Sigmoid colon (tissue), 7 donors: Measurements from ENCODE around the gene IGF2. TPM values are rescaled to one million over a fixed set of nuclear protein-coding genes. Genes with fewer than 3 reads are reported as not detected.

Source experiments
- DNase-seq: peaks from one replicate; pipeline ENCODE4 v3.0.0-alpha.2; 2019
- H3K27ac ChIP-seq, 4 donors: fragments of 200-600 bp; sonication (generic); one replicate each; pipeline ENCODE4 v1.5.1; 2016 to 2019; ENCODE audit warnings: mild to moderate bottlenecking in 1 of 4
- H3K27me3 ChIP-seq, 3 donors: fragments of 200-600 bp; sonication (generic); one replicate each; pipeline ENCODE4 v1.5.1; 2019; ENCODE audit warnings: mild to moderate bottlenecking in 1 of 3
- H3K36me3 ChIP-seq, 4 donors: fragments of 200-600 bp; sonication (generic); one replicate each; pipeline ENCODE4 v1.5.1; 2016 to 2019
- H3K4me1 ChIP-seq, 4 donors: fragments of 200-600 bp; sonication (generic); one replicate each; pipeline ENCODE4 v1.5.1; 2017 to 2019
- H3K4me3 ChIP-seq, 4 donors: fragments of 200-600 bp; sonication (generic); one replicate each; pipeline ENCODE4 v1.5.1; 2017 to 2019; ENCODE audit warnings: mild to moderate bottlenecking in 2 of 4, moderate library complexity in 1 of 4
- H3K9me3 ChIP-seq, 4 donors: fragments of 200-600 bp in 3 of 4; sonication (generic) in 3 of 4; one replicate each; pipeline versions ENCODE4 v1.5.1 to v1.6.1; 2013 to 2019
- EP300 ChIP-seq, 4 donors: sonication (generic); formaldehyde crosslinking; IDR thresholded peaks; one replicate each; pipeline ENCODE4 v1.6.1; 2017; ENCODE audit warnings: antibody characterized with exemption in 4 of 4
- POLR2A ChIP-seq, 2 donors: fragments of 450-650 bp; IDR thresholded peaks; one replicate each; pipeline ENCODE4 v1.6.1; 2016; ENCODE audit warnings: antibody characterized with exemption in 2 of 2, mild to moderate bottlenecking in 2 of 2, moderate library complexity in 2 of 2
- POLR2AphosphoS5 ChIP-seq, 4 donors: sonication (generic); formaldehyde crosslinking; IDR thresholded peaks; one replicate each; pipeline ENCODE4 v1.6.1; 2017; ENCODE audit warnings: antibody characterized with exemption in 4 of 4
- WGBS, 2 donors: extraction: QIAGEN DNeasy Blood & Tissue Kit; methylation state at CpG; one replicate each; pipeline ENCODE4 v1.1.7; 2013; 5-methylcytosine and 5-hydroxymethylcytosine counted together
- intact Hi-C: fragments of 100-400 bp; cut with DNase I; formaldehyde crosslinking; loops from one replicate; pipeline ENCODE4 v1.15.1; 2023
- polyA plus RNA-seq, 3 donors: library from polyadenylated mRNA; stranded (reverse); fragments of 200-250 nt; gene quantifications; one replicate each; pipeline ENCODE4 v1.2.3, GENCODE V29; 2013
- total RNA-seq, 4 donors: library from RNA; depleted of rRNA; stranded (reverse); fragments of >200 nt; gene quantifications; one replicate each; pipeline ENCODE4 v1.1.0, GENCODE V29; 2016
- TF ChIP-seq, protein P1 (sequence below), 4 experiments: fragments of 450-650 bp in 3 of 4; fragments of 200-600 bp in 1 of 4; IDR thresholded peaks; one replicate each; pipeline ENCODE4 v1.5.1; 2016 to 2019; ENCODE audit warnings: antibody characterized with exemption in 4 of 4, mild to moderate bottlenecking in 3 of 4, moderate library complexity in 2 of 4
- donor health status: healthy with polysubstance abuse.
- donor health status: Bipolar disorder and iron deficiency.
- donor health status: healthy.

Gene IGF2
- total and polyA plus RNA-seq, 7 donors = 1.6 to 63.1 (median 13.9) TPM

DNA sequence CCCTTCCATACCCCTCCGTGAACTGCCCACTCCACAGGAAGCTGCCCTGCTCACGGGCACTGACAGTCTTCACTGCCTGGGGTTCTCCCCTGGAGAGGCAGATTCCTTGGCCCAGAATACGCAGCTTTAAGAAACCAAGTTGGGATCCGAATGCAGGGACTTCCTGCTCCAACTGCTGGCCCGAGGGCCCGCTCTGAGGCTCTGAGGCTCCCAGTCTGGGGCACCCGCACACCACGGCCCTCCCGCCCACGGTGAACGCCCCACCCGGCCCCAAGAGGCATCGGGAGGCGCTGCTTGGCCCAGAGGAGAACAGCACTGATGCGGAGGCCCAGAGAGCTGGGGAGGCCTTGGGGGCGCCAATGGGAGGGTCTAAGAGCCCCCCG is 42.3 kb downstream of the IGF2 start:
- H3K4me3 ChIP-seq = no peak overlapping the region
- no peak for TF ChIP-seq EP300 (IDR thresholded peaks at IDR 0.05)
- TF ChIP-seq POLR2AphosphoS5 (IDR thresholded peaks at IDR 0.05) = no peak
- no peak for TF ChIP-seq POLR2A (IDR thresholded peaks at IDR 0.05)
- TF ChIP-seq, protein P1, sequence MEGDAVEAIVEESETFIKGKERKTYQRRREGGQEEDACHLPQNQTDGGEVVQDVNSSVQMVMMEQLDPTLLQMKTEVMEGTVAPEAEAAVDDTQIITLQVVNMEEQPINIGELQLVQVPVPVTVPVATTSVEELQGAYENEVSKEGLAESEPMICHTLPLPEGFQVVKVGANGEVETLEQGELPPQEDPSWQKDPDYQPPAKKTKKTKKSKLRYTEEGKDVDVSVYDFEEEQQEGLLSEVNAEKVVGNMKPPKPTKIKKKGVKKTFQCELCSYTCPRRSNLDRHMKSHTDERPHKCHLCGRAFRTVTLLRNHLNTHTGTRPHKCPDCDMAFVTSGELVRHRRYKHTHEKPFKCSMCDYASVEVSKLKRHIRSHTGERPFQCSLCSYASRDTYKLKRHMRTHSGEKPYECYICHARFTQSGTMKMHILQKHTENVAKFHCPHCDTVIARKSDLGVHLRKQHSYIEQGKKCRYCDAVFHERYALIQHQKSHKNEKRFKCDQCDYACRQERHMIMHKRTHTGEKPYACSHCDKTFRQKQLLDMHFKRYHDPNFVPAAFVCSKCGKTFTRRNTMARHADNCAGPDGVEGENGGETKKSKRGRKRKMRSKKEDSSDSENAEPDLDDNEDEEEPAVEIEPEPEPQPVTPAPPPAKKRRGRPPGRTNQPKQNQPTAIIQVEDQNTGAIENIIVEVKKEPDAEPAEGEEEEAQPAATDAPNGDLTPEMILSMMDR (IDR thresholded peaks at IDR 0.05) = no peak
- no peaks in the 10 kb centered on the region for H3K36me3 ChIP-seq
- 45 to 70% methylated on average over 17 of the region's 17 CpGs for WGBS, 2 donors
- peak; percentile 63 for DNase-seq
- intact Hi-C loops = no loop called here
- H3K27ac ChIP-seq = peak overlapping the region; percentile 39 to 76 (median 50)
- H3K4me1 ChIP-seq = peaks cover 0 to 26% (median 13%) of the 10 kb centered on the region in 4 donors
- no peaks in the 10 kb centered on the region for H3K9me3 ChIP-seq
- H3K27me3 ChIP-seq = no peaks in the 10 kb centered on the region

DNA sequence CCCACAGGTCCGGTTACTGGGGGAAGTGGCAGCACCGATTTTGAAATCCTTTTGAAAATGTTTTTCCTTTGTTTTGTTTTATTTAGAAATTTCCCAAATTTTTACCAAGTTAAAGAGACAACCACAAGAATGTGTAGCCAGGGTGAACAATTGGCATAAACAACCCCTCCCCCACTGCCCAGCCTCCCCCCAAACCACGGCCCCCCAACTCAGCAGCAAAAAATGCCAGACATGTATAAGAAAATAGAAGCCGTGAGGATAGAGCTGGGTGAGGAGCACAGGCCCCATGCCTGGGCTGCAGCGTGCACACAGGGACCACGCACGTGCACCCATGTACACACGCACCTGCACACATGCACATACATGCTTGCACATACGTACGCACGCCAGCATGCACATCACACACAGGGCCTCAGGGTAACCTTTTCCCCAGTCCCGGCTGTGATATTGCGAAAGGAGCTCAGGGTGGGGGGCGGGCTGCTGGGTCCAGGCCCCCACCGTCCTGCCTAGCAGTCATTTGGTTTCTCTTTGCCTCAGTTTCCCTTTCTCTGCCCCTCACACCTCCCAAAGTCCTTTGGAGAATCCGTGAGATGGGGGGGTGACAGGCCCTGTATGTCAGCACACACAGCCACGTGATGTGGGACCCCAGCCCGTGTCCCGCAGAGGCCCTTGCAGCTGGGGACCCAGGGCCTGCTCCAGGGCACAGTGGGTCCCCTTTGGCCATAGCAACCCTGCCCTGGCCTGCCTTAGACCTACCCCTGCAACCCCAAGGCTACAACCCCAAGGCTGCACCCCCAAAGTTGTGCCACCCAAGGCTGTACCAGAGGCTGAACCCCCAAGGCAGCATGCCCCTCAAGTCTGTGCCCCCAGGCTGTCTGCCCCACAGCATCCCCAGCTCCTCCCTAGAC is 42.9 kb downstream of the IGF2 start:
- peak; percentile 53 for DNase-seq
- Histone ChIP-seq H3K4me3 (no peak overlapping the region), H3K36me3 (no peaks in the 10 kb centered on the region), H3K27me3 (no peaks in the 10 kb centered on the region), H3K9me3 (no peaks in the 10 kb centered on the region), H3K4me1 (peaks cover 0 to 26% (median 13%) of the 10 kb centered on the region in 4 donors), H3K27ac (peak overlapping the region in 3 of 4 donors; percentile 49 to 76 (median 51))
- intact Hi-C loops = no loop called here
- WGBS, 2 donors = 92 to 94% methylated on average over 19 of the region's 19 CpGs
- TF ChIP-seq, protein P1 (IDR thresholded peaks at IDR 0.05) = no peak
- TF ChIP-seq POLR2AphosphoS5 (IDR thresholded peaks at IDR 0.05) = no peak
- no peak for TF ChIP-seq POLR2A (IDR thresholded peaks at IDR 0.05)
- no peak for TF ChIP-seq EP300 (IDR thresholded peaks at IDR 0.05)

DNA sequence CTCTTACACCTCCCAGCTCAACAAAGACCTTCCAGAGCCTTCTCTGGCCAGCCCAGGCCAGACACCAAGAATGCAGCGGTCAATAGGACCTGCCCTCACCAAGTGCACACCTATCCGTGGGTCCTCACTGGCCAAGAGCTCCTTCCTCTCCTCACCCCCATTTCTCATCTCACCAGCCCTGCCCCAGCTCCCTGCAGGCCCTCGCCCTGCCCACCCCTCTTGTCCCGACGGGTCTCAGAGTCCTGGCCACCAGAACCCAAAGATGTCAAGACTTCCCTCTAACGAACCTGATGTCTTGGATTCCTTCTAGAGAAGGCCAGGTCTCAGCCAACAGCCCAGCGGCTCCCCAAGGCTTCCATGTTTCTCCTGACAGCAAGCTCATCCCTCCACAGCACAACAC is 43.6 kb downstream of the IGF2 start:
- Histone ChIP-seq H3K27ac (no peak overlapping the region), H3K4me3 (no peak overlapping the region), H3K27me3 (no peaks in the 10 kb centered on the region), H3K4me1 (peaks cover 0 to 26% (median 13%) of the 10 kb centered on the region in 4 donors), H3K36me3 (no peaks in the 10 kb centered on the region), H3K9me3 (no peaks in the 10 kb centered on the region)
- intact Hi-C loops = no loop called here
- peak; percentile 15 for DNase-seq
- TF ChIP-seq POLR2AphosphoS5 (IDR thresholded peaks at IDR 0.05) = no peak
- TF ChIP-seq POLR2A (IDR thresholded peaks at IDR 0.05) = no peak
- TF ChIP-seq EP300 (IDR thresholded peaks at IDR 0.05) = no peak
- TF ChIP-seq, protein P1 (IDR thresholded peaks at IDR 0.05) = no peak
- WGBS, 2 donors = 93 to 94% methylated on average over 7 of the region's 7 CpGs

DNA sequence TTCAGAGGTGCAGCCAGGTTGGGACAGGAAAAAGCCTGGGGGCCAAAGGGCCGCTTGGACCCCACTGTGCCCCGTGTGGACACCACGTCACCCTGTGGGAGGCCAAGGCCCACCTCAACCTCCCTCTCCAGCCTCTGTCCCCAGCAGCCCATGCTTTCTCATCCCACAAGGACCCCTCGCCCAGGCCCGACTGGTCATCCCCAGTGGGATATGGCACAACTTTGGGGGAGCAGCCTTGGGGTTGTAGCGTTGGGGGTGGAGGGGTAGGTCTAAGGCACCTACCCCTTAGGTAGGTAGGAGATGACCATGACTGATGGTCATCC is 44.0 kb downstream of the IGF2 start:
- Histone ChIP-seq H3K4me1 (peaks cover 0 to 26% (median 13%) of the 10 kb centered on the region in 4 donors), H3K36me3 (no peaks in the 10 kb centered on the region), H3K27ac (no peak overlapping the region), H3K4me3 (no peak overlapping the region), H3K9me3 (no peaks in the 10 kb centered on the region), H3K27me3 (no peaks in the 10 kb centered on the region)
- peak; percentile 44 for DNase-seq
- no peak for TF ChIP-seq POLR2AphosphoS5 (IDR thresholded peaks at IDR 0.05)
- WGBS, 2 donors = 95 to 97% methylated on average over 6 of the region's 6 CpGs
- intact Hi-C loops = no loop called here

DNA sequence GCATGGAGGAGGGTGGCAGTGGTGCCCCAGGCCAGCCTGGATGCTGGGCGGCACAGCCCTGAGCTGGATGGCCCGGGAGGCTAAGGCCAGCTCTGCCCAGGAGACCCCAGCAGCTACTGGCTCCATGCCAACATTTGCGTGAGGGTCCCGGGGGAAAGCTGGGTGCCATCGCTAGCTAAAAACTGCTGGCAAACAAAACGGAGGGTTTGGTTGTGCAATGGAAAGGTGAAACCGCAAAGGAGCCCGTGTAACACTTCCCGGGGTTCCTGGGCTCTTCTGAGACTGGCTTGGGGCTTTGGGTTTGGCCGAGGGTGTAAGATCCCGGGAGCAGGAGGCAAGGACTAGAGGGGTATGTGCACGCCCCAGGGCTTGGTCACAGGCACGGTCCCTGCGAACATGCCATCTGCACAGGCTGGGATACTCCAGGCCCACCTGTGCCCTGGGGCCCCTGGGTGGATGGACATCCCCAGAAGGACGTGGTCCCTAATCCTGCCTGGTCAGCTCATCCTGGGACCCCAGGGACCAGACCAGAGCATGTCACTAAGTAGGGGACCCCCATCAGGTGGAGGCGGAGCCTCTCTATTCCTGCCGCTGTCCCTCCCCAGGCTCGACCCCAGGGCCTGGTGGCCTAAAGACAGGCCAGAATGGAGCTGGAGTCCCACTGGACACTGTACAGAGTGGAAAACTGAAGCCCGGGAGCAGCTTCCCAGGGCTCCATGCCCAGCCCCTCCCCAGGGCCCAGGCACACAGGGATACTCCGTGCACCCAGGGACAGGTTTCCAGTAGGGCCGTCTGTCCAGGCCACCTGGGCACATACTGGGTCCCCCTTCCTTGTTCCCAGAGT is 44.6 kb downstream of the IGF2 start:
- DNase-seq = peak; percentile 50
- Histone ChIP-seq H3K4me3 (no peak overlapping the region), H3K4me1 (peaks cover 0 to 23% (median 13%) of the 10 kb centered on the region in 4 donors), H3K36me3 (no peaks in the 10 kb centered on the region), H3K9me3 (no peaks in the 10 kb centered on the region), H3K27ac (no peak overlapping the region), H3K27me3 (no peaks in the 10 kb centered on the region)
- intact Hi-C loops = no loop called here
- TF ChIP-seq EP300 (IDR thresholded peaks at IDR 0.05) (no peak), POLR2A (IDR thresholded peaks at IDR 0.05) (no peak), POLR2AphosphoS5 (IDR thresholded peaks at IDR 0.05) (no peak)
- TF ChIP-seq, protein P1 (IDR thresholded peaks at IDR 0.05) = no peak
- WGBS, 2 donors = 90 to 92% methylated on average over 21 of the region's 21 CpGs
